Mononuclear cell (primary cell): Measurements from ENCODE around the gene TNFRSF4. TPM values are rescaled to one million over a fixed set of nuclear protein-coding genes. Genes with fewer than 3 reads are reported as not detected.

Experiments
- H3K27me3 ChIP-seq: 2 replicates; pipeline ENCODE4 v1.6.0; 2011; ENCODE audit warnings: low read length, control low read depth; ENCODE audit not compliant: insufficient read depth
- H3K4me1 ChIP-seq: 2 replicates; pipeline ENCODE4 v1.5.1; 2011; ENCODE audit warnings: mild to moderate bottlenecking, low read length, control low read depth; ENCODE audit not compliant: insufficient read depth
- H3K4me3 ChIP-seq: 2 replicates; pipeline ENCODE4 v1.5.1; 2011; ENCODE audit warnings: mild to moderate bottlenecking, low read length, moderate library complexity
- H3K9me3 ChIP-seq: 2 replicates; pipeline ENCODE4 v1.5.1; 2011; ENCODE audit warnings: low read depth, mild to moderate bottlenecking, control low read depth, low read length
- total RNA-seq: library from RNA; depleted of rRNA; stranded (reverse); fragments of >200 nt; gene quantifications from one replicate; pipeline ENCODE4 v1.2.3, GENCODE V29; 2012

The TNFRSF4 gene
- total RNA-seq, 1 donor = 3.3 TPM

- H3K4me1 ChIP-seq = peaks cover 15% of the 10 kb centered on the region
- no peaks in the 10 kb centered on the region for H3K27me3 ChIP-seq
- no peaks in the 10 kb centered on the region for H3K9me3 ChIP-seq
- H3K4me3 ChIP-seq = no peak overlapping the region
Observed at GRCh38 chr1:1161683-1162079, 52.3 kb downstream of the TNFRSF4 start.

Other genes with a start within 250 kb of the TNFRSF4 start
- 0.10 TPM for gene PLEKHN1, start 247.7 kb downstream of the TNFRSF4 start, total RNA-seq
- gene PERM1, start 232.1 kb downstream of the TNFRSF4 start, total RNA-seq = 0.10 TPM
- 3.6 TPM for gene HES4, start 214.1 kb downstream of the TNFRSF4 start, total RNA-seq
- 50.6 TPM for gene ISG15, start 200.7 kb downstream of the TNFRSF4 start, total RNA-seq
- gene AGRN, start 194.0 kb downstream of the TNFRSF4 start, total RNA-seq = 2.6 TPM
- not detected for gene RNF223, start 139.8 kb downstream of the TNFRSF4 start, total RNA-seq
- gene C1orf159, start 98.1 kb downstream of the TNFRSF4 start, total RNA-seq = 9.6 TPM
- 0.42 TPM for gene TTLL10, start 40.3 kb downstream of the TNFRSF4 start, total RNA-seq
- 1.2 TPM for gene TNFRSF18, start 7.6 kb downstream of the TNFRSF4 start, total RNA-seq
- gene SDF4, start 17.8 kb upstream of the TNFRSF4 start, total RNA-seq = 50.0 TPM
- 5.9 TPM for gene B3GALT6, start 18.1 kb upstream of the TNFRSF4 start, total RNA-seq
- 1.6 TPM for gene C1QTNF12, start 32.6 kb upstream of the TNFRSF4 start, total RNA-seq
- gene UBE2J2, start 59.7 kb upstream of the TNFRSF4 start, total RNA-seq = 26.9 TPM
- 2.6 TPM for gene SCNN1D, start 66.3 kb upstream of the TNFRSF4 start, total RNA-seq
- 16.8 TPM for gene ACAP3, start 93.8 kb upstream of the TNFRSF4 start, total RNA-seq
- 12.6 TPM for gene PUSL1, start 94.4 kb upstream of the TNFRSF4 start, total RNA-seq
- 51.2 TPM for gene INTS11, start 110.5 kb upstream of the TNFRSF4 start, total RNA-seq
- 8.5 TPM for gene CPTP, start 110.6 kb upstream of the TNFRSF4 start, total RNA-seq
- gene TAS1R3, start 117.1 kb upstream of the TNFRSF4 start, total RNA-seq = 0.94 TPM
- 17.9 TPM for gene DVL1, start 135.3 kb upstream of the TNFRSF4 start, total RNA-seq
- gene MXRA8, start 144.4 kb upstream of the TNFRSF4 start, total RNA-seq = 1.6 TPM
- 27.8 TPM for gene AURKAIP1, start 161.1 kb upstream of the TNFRSF4 start, total RNA-seq
- gene CCNL2, start 185.2 kb upstream of the TNFRSF4 start, total RNA-seq = 127 TPM
- gene MRPL20, start 193.1 kb upstream of the TNFRSF4 start, total RNA-seq = 39.5 TPM
- gene ANKRD65, start 207.1 kb upstream of the TNFRSF4 start, total RNA-seq = not detected
- 0.10 TPM for gene VWA1, start 221.5 kb upstream of the TNFRSF4 start, total RNA-seq
- 0.63 TPM for gene ATAD3C, start 235.5 kb upstream of the TNFRSF4 start, total RNA-seq